GM10847 (cell line): ENCODE results near the gene PIK3AP1.

Experiments used
- POLR2A ChIP-seq: IDR thresholded peaks from 2 replicates; pipeline ENCODE4 v1.6.1; 2011; ENCODE audit not compliant: insufficient read length; ENCODE audit errors: extremely low read depth

PIK3AP1 gene

GRCh38 chr10:96706331-96706853 is 13.9 kb downstream of the PIK3AP1 start:
- TF ChIP-seq POLR2A = no peak

DNA sequence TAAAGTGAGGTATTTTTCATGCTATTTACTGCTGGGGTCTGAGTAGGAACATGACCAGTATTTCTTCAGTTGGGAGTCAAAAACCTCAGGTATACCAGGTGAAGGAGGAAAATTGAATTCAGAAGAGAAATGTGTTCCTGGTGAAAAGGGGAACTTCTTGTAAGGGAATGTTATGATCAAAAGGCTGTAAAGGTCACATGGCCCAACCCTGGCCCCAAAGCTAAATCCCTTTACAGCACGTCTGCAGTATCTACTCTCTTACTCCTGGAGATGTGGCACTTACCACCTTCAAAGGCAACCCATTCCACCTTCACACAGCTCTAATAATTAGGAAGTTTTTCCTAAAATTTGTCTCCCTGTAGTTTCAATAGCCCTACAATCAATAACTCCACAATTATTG is 15.2 kb downstream of the PIK3AP1 start:
- no peak for TF ChIP-seq POLR2A

DNA sequence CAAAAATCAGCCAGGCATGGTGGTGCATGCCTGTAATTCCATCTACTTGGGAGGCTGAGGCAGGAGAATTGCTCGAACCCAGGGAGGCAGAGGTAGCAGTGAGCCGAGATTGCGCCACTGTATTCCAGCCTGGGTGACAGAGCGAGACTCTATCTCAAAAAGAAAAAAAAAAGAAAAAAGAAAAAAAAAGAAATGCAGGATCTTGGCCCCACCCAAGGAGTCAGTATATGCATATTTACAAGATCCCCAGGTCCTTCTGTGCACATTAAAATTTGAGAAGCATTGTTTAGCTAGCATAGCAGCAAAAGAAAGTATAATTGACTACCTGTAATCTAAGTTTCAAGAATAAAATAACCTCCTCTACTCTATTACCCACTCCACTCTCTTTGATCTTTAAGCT is 15.8 kb downstream of the PIK3AP1 start:
- TF ChIP-seq POLR2A = no peak

DNA sequence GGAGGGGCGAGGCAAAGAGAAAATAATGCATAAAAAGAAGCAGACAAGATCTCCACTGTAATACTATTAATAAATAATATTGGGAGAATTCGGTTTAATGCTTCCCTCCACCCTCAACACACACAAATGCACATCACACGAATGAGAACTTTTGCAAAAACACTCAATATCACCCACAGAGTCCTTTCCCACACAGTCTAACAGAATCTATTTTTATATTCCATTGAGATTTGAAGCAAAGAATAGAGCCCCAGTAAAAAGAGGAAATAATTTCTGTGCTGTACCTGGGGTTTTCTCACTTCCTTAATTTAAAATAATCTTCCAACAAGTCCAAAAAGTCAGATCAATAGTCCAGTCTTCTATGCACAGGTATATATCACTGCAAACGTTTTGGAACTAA is 17.0 kb downstream of the PIK3AP1 start:
- TF ChIP-seq POLR2A = no peak

GRCh38 chr10:96701265-96701664 is 19.0 kb downstream of the PIK3AP1 start:
- no peak for TF ChIP-seq POLR2A

DNA sequence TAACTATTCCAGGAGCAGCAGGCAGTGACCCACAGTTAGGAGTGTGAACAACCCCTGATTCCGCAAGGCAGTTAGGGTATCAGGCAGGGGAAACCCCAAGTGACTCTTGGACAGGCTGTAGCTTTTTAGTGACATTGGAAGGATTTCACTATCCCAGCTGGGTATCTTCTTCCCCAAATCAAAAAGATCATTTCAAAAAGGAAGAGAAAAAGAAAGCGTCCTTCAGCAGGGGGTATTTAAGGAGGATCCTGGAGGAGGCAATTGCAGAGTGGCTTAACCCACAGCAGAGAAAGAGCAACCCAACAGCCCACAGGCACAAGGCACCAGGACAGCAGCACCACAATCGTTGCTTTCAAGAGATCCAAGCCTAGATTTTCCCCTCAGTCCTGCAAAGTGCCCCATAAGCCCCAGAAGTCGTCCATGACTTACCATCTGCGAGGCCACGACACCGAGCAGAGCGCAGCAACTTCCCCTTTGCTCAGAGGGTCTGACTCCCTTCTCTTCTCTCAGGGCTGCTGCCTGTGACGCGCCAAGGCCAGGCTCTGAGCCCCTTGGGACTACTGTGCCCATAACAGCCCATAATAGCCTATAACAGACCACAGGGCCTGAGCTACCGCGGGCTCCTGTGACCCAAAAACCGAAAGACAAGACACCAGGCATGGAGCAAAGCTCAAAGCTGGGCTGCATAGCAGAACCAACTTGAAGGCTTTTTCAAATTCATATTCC is 19.8 kb downstream of the PIK3AP1 start:
- TF ChIP-seq POLR2A = peak; percentile 25

GRCh38 chr10:96699613-96700012 is 20.7 kb downstream of the PIK3AP1 start:
- no peak for TF ChIP-seq POLR2A

DNA sequence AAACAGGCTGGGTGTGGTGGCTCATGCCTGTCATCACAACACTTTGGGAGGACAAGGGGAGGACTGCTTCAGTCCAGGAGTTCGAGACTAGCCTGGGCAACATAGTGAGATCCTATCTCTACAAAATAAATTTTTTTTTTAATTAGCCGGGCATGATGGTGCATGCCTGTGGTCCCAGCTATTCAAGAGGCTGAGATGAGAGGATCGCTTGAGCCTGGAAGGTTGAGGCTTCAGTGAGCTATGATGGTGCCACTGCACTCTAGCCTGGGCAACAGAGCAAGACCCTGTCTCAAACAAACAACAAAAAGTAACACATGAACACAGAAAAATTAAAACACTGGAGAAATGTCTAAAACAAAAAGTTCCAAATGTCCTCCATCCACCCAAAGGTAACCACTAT is 22.9 kb downstream of the PIK3AP1 start:
- no peak for TF ChIP-seq POLR2A

DNA sequence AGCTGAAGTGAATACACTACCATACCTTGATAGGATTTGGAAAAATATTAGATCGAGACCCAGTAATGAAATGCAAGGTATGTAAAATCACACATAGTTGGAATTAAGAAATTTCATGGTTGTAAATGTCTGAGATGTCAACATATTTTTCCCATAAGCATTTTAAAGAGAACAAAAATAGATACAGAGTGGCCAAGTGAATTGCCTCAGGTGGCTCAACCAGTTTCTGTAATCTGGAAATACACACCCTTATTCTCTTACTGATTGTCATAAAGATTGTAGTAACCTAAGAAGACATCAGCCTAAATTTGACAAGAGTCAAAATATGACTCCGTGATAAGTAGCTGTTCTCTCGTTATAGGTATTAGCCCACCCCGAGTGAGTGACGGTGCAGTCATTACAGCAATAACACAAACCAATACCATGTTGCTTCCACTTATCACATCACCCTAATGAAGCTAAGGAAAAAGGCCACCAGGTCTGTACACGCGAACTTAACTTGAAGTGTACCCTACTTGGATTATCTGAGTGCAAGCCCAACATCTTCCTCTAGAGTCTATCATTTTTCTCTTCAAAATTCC is 23.4 kb downstream of the PIK3AP1 start:
- TF ChIP-seq POLR2A = no peak

GRCh38 chr10:96695975-96696634 is 24.2 kb downstream of the PIK3AP1 start:
- no peak for TF ChIP-seq POLR2A

- TF ChIP-seq POLR2A = no peak
Observed at GRCh38 chr10:96695366-96695765, 24.9 kb downstream of the PIK3AP1 start.

- no peak for TF ChIP-seq POLR2A
Observed at GRCh38 chr10:96693431-96693830, 26.9 kb downstream of the PIK3AP1 start.

GRCh38 chr10:96692427-96692826 is 27.9 kb downstream of the PIK3AP1 start:
- no peak for TF ChIP-seq POLR2A

DNA sequence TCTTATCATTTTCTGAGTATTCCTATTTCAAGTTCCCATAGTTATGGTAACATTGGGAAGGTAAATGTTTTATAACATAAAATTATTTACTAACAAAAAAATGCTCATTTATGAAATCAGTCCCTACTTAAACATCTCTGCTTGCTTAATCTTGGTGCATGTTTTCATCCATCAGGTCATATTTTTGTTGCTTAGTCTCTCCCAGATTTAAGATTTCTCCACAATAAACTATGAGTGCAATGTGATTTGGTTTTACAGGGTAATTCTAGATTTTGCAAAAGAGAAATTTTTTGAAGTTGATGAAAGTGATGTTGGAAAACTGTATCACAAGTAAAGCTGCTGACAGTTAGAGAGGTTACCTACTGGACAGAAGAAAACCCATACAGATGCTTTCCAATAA is 28.6 kb downstream of the PIK3AP1 start:
- TF ChIP-seq POLR2A = no peak

DNA sequence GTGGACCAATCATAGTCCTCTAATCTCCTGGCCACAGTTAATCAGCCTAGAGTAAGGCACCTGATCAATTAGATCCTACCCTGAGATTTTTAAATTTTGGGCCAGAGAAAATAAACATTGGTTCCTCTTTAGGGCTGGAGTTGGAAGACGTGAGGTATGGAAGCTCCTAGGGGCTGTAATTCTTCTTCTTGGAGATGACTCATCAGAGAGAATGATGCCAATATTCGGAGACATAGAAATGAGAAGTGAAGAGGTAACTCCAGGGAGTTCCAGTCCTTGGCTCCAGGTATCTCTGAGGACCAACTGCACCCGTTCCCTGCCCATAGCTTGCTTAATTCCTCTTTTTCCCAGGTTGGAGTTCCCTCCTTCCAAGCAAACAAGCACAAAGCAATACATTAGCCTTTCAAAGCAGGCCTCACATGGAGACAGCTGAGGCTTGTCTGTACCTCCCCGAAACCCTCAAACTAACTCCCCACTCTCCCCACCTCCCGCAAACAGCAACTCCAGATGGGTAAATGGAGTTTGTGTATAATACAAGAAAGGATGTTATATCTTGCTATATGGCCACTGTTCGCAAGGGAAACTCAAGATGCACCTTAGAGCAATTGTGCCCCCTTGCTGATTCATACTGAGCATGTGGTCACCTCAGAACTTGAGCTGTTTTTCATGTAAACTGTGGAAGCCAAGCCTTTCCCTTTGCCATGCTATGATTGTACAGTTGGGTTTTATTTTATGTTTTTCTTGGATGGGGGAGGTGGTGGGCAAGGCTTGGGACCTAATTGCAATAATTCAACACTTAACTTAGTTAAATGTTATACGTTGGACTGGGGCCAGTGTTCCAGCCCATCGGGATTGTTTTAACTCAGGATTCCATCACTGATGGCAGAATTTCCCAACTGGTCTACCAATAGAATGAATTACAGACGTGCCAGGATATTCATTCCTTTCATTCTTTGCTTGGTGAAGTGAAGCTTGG is 29.3 kb downstream of the PIK3AP1 start:
- TF ChIP-seq POLR2A = no peak
